ENCODE results near the gene RAC3. TPM values are rescaled to one million over a fixed set of nuclear protein-coding genes. Genes with fewer than 3 reads are reported as not detected.
"Not testable (repeated sequence)": the region's sequence is repeated elsewhere in the genome, so short reads cannot be mapped to it uniquely, and the experiment has no call there.

The RAC3 gene
- total RNA-seq, 4 donors from 2014 or later, result 0.42 to 2.0 TPM; not detected in 2

GRCh38 chr17:82037092-82037888 lies 5.8 kb downstream of the RAC3 start, which contains the start of gene DCXR:
Gene DCXR (minus strand): TSS chr17:82037697. CDS start chr17:82037682, 15 bp downstream.
- intact Hi-C loops (cut with DNase I; ENCODE audit: low total_unique reads) (loop anchor here (1.0 to 5.0 kb wide), 3 partner anchors 14 to 200 kb away; partner anchors contain the start of genes FASN and LRRC45), in situ Hi-C loops (cut with MboI; ENCODE audit: low sequenced_read_pairs in 4 of 4) (loop anchor here (10.0 to 25.0 kb wide), 2 partner anchors 100 to 118 kb away; no protein-coding TSS in a partner anchor)
- Histone ChIP-seq H3K27ac (peak within 1 kb of the TSS; percentile 85 to 99 (median 95)), H3K36me3 (peaks cover 3 to 16% of the 10 kb centered on the region in 2 donors), H3K4me3 (peak within 1 kb of the TSS; percentile 63 to 89 (median 78)), H3K4me1 (peaks cover 9 to 22% of the 10 kb centered on the region in 2 donors), H3K27me3 (peaks cover 2 to 8% (median 6%) of the 10 kb centered on the region in 3 donors), H3K9me3 (no peaks in the 10 kb centered on the region)
- ATAC-seq (peak; percentile 97 to 99), DNase-seq (peak; percentile 97 to 98)
- TF ChIP-seq POLR2A (IDR thresholded peaks at IDR 0.05) (peak; percentile 98 to 99), CTCF (IDR thresholded peaks at IDR 0.05 in 4 of 5, conservative IDR thresholded peaks at IDR 0.05 in 1 of 5) (peak; percentile 49 to 85 (median 78))

GRCh38 chr17:82037889-82038195 lies 6.4 kb downstream of the RAC3 start:
- DNase-seq (no peak), ATAC-seq (no peak)
- H3K36me3 ChIP-seq, result peaks cover 3 to 16% of the 10 kb centered on the region in 2 donors
- intact Hi-C loops (cut with DNase I; ENCODE audit: low total_unique reads), result loop anchor here (1.0 to 5.0 kb wide), 3 partner anchors 15 to 199 kb away; partner anchors contain the start of genes FASN and LRRC45
- H3K9me3 ChIP-seq, result no peaks in the 10 kb centered on the region
- peak overlapping the region; percentile 63 to 89 (median 78) for H3K4me3 ChIP-seq
- H3K27me3 ChIP-seq, result peaks cover 0 to 2% (median 0%) of the 10 kb centered on the region in 3 donors
- peak overlapping the region; percentile 85 to 99 (median 95) for H3K27ac ChIP-seq
- no peak for TF ChIP-seq POLR2A (IDR thresholded peaks at IDR 0.05)
- no peak for TF ChIP-seq CTCF (IDR thresholded peaks at IDR 0.05 in 4 of 5, conservative IDR thresholded peaks at IDR 0.05 in 1 of 5)
- in situ Hi-C loops (cut with MboI; ENCODE audit: low sequenced_read_pairs in 4 of 4), result loop anchor here (10.0 to 25.0 kb wide), 2 partner anchors 99 to 117 kb away; no protein-coding TSS in a partner anchor
- peaks cover 9 to 22% of the 10 kb centered on the region in 2 donors for H3K4me1 ChIP-seq

GRCh38 chr17:82038796-82039409 lies 7.4 kb downstream of the RAC3 start:
- intact Hi-C loops (cut with DNase I; ENCODE audit: low total_unique reads), result loop anchor here (5.0 kb wide), 1 partner anchor 198 kb away; no protein-coding TSS in a partner anchor

GRCh38 chr17:82039695-82040299 lies 8.3 kb downstream of the RAC3 start:
- H3K27me3 ChIP-seq, result no peaks in the 10 kb centered on the region
- H3K36me3 ChIP-seq, result peaks cover 3 to 16% of the 10 kb centered on the region in 2 donors
- in situ Hi-C loops (cut with MboI; ENCODE audit: low sequenced_read_pairs in 4 of 4), result loop anchor here (10.0 to 25.0 kb wide), 2 partner anchors 98 to 115 kb away; no protein-coding TSS in a partner anchor
- no peaks in the 10 kb centered on the region for H3K9me3 ChIP-seq
- DNase-seq (no peak), ATAC-seq (no peak)
- H3K4me1 ChIP-seq, result peaks cover 9 to 22% of the 10 kb centered on the region in 2 donors
- H3K4me3 ChIP-seq, result no peak overlapping the region
- H3K27ac ChIP-seq, result no peak overlapping the region
- intact Hi-C loops (cut with DNase I; ENCODE audit: low total_unique reads), result loop anchor here (5.0 kb wide), 1 partner anchor 198 kb away; no protein-coding TSS in a partner anchor
- no peak for TF ChIP-seq CTCF (IDR thresholded peaks at IDR 0.05 in 4 of 5, conservative IDR thresholded peaks at IDR 0.05 in 1 of 5)
- TF ChIP-seq POLR2A (IDR thresholded peaks at IDR 0.05), result no peak

More at GRCh38 chr17:82038796-82039409, 7.4 kb downstream of the RAC3 start:
- H3K4me1 ChIP-seq, result peaks cover 9 to 22% of the 10 kb centered on the region in 2 donors
- H3K9me3 ChIP-seq, H3K27me3 ChIP-seq, DNase-seq, ATAC-seq, H3K4me3 ChIP-seq, H3K27ac ChIP-seq: not testable (repeated sequence)
- in situ Hi-C loops (cut with MboI; ENCODE audit: low sequenced_read_pairs in 4 of 4), result loop anchor here (10.0 to 25.0 kb wide), 2 partner anchors 98 to 116 kb away; no protein-coding TSS in a partner anchor
- H3K36me3 ChIP-seq, result peaks cover 3 to 16% of the 10 kb centered on the region in 2 donors

All from gastrocnemius medialis (tissue), 4 donors.